Pulmonary artery endothelial cell (primary cell): ENCODE data around the gene HCRT. TPM values are rescaled to one million over a fixed set of nuclear protein-coding genes. Genes with fewer than 3 reads are reported as not detected.
"Not testable (repeated sequence)": the region's sequence is repeated elsewhere in the genome, so short reads cannot be mapped to it uniquely, and the experiment has no call there.

Experiments used
- DNase-seq: peaks from one replicate; pipeline ENCODE4 v3.0.0-alpha.2; 2011; ENCODE audit warnings: low read depth, low spot score
- total RNA-seq: library from RNA; depleted of rRNA; stranded (reverse); fragments of >200 nt; gene quantifications from 2 replicates; pipeline ENCODE4 v1.2.3, GENCODE V29; 2014

Gene HCRT
- not detected in 2 replicates for total RNA-seq

- DNase-seq, result no peak
Measured at GRCh38 chr17:42184713-42185620, at the start of gene HCRT. HCRT (minus strand) TSS chr17:42185452; CDS start chr17:42185365, 87 bp downstream.

GRCh38 chr17:42233994-42234393, 48.7 kb upstream of the HCRT start:
- no peak for DNase-seq

GRCh38 chr17:42233156-42233555, 47.9 kb upstream of the HCRT start:
- DNase-seq, result no peak

GRCh38 chr17:42230225-42230624, 45.0 kb upstream of the HCRT start:
- no peak for DNase-seq

- no peak for DNase-seq
Measured at GRCh38 chr17:42227849-42228700, 42.8 kb upstream of the HCRT start.

GRCh38 chr17:42225646-42226045, 40.4 kb upstream of the HCRT start:
- DNase-seq, result no peak

GRCh38 chr17:42224651-42225050, 39.4 kb upstream of the HCRT start:
- DNase-seq, result no peak

- peak; percentile 33 for DNase-seq
Measured at GRCh38 chr17:42221886-42222745, 36.9 kb upstream of the HCRT start.

- DNase-seq, result not testable (repeated sequence)
Measured at GRCh38 chr17:42219280-42219679, 34.0 kb upstream of the HCRT start.

GRCh38 chr17:42214156-42214555, 28.9 kb upstream of the HCRT start:
- no peak for DNase-seq

GRCh38 chr17:42212382-42212781, 27.1 kb upstream of the HCRT start:
- DNase-seq, result no peak

- not testable (repeated sequence) for DNase-seq
Measured at GRCh38 chr17:42211921-42212341, 26.7 kb upstream of the HCRT start.

- no peak for DNase-seq
Measured at GRCh38 chr17:42210046-42210445, 24.8 kb upstream of the HCRT start.

GRCh38 chr17:42206153-42206612, 20.9 kb upstream of the HCRT start:
- not testable (repeated sequence) for DNase-seq

- no peak for DNase-seq
Measured at GRCh38 chr17:42203354-42203753, 18.1 kb upstream of the HCRT start.

GRCh38 chr17:42202696-42203095, 17.4 kb upstream of the HCRT start:
- no peak for DNase-seq

GRCh38 chr17:42202159-42202558, 16.9 kb upstream of the HCRT start:
- no peak for DNase-seq

- DNase-seq, result no peak
Measured at GRCh38 chr17:42201458-42201772, 16.2 kb upstream of the HCRT start.

- peak; percentile 15 for DNase-seq
Measured at GRCh38 chr17:42200706-42201457, 15.6 kb upstream of the HCRT start.

- no peak for DNase-seq
Measured at GRCh38 chr17:42199416-42200011, 14.3 kb upstream of the HCRT start.
